SIG-M5 treated with dmso at 0.1 percent for 504 hours (cell line): Measurements from ENCODE around the gene RRBP1.
"Not testable (repeated sequence)": the region's sequence is repeated elsewhere in the genome, so short reads cannot be mapped to it uniquely, and the experiment has no call there.

Experiments used
- DNase-seq: peaks from one replicate; lab custom pipeline; 2025; ENCODE audit not compliant: unreplicated experiment; lab: John Stamatoyannopoulos, UW

The RRBP1 gene

DNA sequence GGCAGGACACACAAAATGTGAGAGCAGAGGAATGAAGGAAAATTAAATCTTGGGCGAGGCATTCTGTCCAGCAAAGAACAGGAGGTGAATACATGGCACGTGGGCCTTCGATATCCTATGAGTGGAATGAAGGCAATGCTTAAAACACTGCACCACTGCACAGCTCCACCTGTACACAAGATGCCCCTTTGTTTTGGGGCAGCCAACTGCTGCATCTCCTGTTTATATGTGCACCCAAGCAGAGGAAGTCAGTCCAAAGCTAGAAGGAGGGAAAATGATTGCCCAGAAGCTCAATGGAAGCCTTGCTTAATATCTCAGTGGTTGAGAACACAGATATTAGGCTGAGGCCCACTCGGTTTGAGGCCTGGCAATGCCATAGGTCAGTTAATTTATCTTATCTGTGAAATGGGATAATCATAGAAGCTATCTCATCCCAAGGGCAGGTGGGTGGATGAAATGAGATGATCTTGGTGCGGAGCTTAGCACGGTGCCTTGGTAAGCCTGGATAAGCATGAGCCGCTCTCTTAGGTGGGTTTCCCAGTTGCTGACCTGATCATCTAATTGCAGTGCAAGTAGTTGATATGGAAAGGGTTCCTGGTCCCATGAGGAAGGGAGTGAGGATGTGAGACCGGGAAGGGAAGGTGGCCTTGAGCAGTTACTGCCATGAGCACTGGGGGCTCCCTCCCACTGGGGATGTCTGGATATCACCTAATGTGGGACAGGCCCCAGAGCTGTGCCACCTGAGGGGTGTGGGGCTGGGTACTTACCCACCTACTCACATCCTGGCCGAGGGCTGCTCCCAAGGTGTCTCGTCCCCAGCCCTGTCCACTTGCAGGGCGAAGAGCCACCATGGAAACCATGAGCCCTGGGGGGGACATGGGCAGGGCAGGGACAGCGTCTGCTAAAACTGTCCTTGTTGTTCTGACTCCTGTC is 27.6 kb upstream of the RRBP1 start:
- DNase-seq = no peak

DNA sequence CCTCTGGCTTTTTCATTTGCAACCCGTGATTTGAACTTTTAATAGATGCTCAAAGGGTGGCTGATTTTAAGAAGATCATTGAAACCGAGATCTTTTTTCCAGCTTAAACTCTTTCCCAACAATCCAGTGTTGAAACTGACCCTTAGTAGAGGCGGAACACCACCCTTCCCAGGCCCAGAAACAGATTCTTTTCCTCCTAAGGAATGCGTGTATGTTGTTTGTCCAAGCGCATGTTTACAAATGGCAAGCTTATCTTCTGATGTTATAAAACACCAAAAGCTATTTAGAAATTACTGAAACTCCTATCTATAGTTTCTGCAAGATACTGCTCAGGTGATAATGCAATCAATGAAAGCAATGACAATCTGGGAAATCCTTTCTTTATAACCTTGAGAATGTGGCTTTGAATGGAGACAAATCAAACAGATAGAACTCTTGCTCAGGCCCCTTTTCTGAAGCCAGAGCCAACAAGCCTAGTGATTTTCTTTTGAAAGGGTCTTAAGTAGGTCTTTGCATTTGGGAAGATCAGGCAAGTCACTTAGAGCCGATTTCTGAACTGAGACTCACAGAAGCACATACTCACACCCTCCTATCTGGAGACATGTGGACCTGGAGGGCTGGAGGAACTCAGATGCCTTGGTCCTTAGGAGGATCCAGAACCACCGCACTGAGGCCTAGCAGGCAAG is 26.8 kb upstream of the RRBP1 start:
- no peak for DNase-seq

DNA sequence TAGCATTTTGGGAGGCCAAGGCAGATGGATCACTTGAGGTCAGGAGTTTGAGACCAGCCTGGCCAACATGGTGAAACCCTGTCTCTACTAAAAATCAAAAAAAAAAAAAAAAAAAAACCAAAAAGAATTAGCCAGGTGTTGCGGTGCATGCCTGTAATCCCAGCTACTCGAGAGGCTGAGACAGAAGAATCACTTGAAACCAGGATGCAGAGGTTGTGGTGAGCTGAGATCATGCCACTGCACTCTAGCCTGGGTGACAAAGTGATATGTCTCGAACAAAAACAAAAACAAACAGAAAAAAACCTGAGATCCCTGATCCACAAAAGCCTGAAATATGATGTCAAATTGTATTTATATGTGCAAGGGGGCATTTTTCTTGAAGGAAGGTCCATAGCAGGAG is 25.9 kb upstream of the RRBP1 start:
- not testable (repeated sequence) for DNase-seq

DNA sequence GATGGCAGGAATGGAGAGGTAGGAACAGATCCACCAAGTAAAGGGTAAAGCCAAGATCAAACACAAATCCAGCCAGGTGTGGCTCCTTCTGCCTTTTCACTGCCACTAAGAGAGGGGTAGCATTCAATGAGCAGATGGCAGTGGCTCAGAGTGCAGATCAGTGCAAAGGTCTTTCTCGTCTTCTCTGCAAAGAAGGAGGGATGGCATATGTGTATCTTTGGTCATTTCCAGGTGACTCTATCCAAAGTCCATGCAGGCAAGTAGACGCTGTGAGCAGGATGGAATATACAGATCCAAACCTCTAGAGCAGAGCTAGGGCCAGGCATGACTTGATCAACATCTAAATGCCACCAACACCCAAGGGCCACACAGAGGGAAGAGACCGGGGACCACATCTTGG is 24.6 kb upstream of the RRBP1 start:
- DNase-seq = no peak

DNA sequence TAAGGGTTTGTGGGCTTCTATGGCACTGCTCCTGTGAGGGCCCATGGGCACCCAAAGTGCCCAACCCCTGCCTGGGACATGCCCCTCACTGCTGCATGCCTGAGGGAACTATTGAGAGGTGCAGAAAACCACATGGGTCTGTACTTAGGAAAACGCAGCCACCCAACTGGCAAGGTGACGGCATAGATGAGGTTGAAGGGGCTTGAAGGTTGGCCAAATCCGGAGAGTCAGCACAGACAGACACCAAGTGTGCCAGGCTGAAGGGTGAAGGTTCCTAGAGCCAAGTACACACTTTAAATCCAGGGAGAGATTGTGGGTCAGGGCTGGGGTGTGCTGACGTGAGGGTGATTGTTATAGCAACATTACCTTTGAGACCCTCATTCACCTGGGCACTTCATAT is 23.9 kb upstream of the RRBP1 start:
- no peak for DNase-seq

DNA sequence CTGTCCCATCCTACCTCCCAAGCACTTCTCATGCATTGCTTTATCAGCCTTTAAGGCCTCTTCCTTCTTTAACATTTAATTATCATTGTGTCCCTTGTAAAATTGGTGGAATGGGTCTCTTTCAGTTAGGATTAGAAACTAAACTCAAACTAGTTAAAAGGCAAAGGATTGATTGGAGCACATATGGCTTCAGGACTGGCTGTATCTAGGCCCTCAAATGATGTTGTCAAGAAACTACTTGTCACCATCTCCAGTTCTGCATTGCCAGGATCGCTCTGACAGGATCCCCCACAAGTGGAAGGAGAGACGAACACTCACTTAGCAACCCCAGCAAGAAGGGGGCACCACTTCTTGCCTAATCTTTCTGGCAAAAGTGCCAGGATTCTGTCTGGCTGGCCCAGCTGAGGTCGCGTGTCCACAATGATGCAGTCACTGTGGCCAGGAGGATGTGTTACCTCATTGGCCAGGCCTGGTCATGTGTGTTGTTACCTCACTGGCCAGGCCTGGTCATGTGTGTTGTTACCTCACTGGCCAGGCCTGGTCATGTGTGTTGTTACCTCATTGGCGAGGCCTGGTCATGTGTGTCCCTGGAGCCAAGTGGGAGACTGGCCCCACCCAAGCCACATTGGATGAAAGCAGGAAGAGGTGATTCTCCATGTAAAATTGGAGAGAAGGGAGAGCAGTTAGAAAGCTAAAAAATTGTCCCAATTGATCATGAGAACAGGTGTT is 22.7 kb upstream of the RRBP1 start:
- DNase-seq = no peak

DNA sequence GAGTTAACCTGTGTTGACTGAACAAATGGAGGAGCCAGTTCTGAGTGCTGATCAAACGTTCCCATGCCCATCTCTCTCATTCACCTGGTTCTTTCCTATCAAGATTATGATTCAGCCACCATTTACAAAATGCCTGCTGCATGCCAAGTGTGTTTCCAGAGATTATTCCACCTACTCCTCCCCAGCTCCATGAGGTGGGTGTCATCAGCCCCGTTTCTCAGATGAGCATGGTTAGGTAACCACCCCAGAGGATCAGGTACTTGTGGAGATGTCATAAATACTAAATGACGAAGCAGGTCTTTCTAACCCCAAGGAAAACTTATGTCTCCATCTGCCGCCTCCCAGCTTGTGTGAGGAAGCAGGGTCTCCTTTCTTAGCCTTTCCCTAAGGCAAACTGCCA is 19.8 kb upstream of the RRBP1 start:
- no peak for DNase-seq

DNA sequence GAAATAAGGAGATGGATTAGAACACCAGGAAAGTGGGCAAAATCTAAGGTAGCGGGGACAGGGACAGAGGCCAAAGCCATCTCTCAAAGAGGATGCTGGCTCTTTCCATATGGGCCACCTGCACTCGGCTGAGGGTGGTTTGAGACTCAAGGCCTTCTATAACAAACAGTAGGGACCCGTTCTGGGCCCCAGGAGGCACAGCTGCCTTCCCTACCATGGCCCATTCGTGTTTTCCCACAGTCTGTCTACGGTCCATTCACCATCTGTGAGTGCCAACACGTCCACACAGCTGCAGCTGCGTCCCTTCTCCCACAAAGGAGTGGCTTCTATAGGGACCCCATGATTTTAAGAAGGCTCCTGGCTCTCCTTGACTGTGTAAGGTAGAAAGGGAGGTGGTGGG is 18.6 kb upstream of the RRBP1 start:
- no peak for DNase-seq

DNA sequence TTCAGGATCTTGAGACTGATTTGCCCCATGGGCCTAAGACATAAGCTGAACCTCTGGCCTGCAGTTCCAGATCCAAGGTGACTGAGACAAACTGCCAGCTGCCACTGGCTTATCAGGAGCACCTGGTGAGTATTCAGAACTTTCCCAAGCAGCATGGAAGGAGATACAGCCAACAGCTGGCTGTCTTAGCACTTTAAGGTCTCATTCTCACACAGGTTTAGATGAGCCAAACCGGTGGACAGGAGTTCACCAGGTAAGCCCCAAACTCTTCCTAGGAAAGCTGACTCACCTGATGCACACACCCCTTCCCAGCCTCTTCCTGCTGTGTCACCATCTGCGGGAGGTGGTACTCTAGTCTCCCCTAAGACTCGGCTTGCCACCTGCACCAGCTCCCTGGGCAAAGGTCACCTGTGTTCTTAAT is 17.9 kb upstream of the RRBP1 start, which contains the start of gene BANF2:
Gene BANF2, plus strand, starts transcription at position 36 of the 421 bp plus-strand sequence. CDS start 25,060 bp downstream, outside the sequence.
- DNase-seq = no peak

DNA sequence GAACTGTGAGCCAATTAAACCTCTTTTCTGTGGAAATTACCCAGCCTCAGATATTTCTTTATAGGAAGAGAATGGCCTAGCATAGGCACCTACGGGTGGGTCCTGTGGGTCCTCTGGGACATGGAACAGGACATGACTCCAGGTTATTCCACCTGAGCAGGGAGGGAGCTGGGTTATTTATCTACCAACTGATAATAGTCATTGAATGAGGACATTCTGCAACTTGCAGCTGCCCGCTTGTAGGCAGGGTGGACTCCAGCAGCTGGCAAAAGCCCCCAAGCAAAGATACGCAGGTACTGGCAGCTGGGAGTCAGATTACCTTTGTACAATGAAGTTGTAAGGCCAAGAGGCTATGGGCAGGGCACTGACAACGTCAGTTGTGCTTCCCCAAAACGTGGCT is 16.3 kb upstream of the RRBP1 start:
- DNase-seq = no peak

DNA sequence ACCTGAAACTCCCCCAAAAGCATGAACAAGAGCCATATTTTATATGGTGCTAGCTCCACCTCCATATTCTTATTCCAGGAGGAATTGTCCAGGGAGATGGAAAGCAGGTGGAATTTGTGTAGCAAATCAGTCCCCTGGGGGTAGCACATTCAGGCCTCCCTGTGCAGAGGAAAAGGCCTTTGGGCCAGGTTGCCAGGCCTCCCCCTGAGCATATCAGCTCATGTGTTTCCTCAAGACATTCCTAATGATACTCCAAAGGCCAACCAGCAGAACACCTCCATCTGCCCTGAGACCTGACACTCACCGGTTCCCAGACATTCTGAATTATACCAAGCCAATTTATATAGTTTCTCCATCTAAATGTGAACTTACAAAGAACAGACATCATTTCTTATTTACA is 15.1 kb upstream of the RRBP1 start:
- no peak for DNase-seq

DNA sequence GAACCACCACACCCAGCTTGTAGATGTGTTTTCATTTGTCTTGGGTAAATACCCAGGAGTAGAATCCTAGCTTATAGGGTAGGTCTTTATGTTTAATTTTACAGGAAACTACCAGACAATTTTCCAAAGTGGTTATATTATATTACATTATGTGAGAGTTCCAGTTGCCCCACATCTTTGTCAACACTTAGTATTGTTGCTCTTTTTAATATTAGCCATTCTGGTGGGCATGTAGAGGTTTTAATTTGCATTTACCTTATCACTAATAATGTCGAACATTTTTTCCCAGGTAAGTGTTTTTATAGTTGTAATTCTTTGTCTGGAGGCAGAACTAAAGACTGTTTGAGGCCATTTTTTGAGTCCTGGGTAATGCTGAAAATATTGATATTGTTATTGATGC is 14.2 kb upstream of the RRBP1 start:
- no peak for DNase-seq

DNA sequence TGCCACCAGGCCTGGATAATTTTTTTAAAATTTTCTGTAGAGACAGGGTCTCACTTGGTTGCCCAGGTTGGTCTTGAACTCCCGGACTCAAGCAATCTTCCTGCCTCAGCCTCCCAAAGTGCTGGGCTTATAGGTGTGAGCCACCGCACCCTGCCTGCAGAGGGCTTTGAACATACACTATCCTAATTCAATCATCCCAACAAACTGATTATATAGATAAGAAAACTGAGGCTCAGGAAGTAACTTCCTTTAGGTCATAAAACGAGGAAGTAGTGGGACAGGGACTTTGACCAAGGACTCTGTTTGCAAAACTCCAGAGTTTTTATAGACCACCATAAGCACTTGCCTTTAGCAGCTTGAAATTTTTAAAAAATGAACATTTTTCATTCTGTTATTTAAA is 12.7 kb upstream of the RRBP1 start:
- DNase-seq = no peak

DNA sequence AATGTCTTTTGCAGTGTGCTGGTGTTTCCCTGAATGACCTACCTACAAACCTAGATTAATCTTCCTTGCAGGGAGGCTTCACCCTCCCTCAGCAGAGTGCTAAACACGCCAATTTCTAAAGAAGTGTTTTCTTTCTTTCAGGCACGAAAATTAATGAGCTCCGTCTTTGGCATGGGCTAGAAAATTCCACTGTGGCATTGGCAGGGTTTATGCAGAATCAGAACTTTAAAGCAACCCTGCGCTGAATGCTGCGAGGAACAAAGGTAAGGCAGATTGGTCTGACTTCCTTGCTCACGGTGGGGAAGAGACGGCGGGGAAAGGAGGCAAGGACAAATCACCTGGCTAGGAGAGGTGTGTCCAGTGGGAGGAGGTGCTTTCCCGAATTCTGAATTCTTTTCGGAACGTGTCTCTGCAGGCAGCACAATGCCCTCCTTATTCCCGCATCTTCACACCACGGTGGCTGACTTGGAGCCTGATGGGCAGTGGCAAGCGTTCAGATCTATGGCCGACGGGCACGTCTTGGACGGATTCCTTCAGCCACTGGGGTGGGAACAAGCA is 11.5 kb upstream of the RRBP1 start:
- DNase-seq = no peak

DNA sequence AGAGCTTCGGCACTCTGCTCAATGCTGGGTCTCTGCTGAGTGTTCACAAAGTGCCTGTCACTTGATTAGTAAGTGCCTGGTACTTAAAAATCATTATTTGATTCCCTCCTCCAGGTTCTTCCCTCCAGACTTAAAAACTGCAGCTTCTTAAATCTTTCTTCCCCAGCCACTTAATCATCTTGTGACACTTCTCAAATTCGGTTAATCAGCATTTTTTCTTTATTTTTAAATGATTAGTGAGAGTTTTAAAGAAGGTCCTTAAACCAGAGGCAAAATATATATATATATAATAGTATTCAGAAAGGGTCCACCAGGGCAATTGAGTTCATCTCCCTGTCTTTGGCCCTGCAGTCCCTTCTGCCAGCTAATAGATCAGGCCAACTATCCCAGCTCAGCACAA is 9.7 kb upstream of the RRBP1 start:
- no peak for DNase-seq

DNA sequence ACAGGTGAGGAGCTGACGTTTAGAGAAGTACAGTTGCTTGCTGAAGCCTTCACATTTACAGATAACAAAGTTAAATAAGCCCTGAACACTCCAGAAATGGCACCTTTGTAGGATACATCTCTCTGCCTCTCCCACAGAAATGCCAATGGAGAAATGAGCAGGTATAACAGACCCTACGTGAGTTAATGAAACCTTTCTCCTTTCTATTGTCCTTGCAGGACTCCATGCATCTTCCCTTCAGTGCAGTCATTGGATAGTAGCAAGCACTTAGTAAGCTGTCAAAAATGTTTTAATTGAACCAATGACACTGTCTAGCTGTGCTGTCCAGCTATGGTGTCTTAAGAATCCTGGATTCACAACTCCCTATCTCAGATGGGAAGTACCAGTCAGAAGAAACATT is 8.1 kb upstream of the RRBP1 start:
- DNase-seq = no peak

DNA sequence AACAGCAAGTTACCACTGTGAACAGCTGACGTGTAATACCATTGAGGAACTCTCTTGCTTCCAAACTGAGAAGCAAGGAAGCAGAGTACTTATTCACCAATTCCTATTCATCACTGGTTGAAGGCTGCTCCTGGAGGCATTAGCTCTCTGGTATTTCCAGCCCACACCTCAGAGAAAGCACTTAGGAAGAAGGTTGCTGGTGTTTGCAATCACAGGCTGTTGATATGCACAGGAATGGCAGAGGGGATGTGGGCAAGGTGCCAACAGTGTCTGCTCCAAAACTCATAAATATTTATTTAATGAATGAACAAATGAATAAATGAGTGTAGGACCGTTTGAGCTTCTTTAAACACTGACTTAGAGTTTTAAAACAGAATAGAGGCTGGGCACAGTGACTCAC is 6.9 kb upstream of the RRBP1 start:
- no peak for DNase-seq

DNA sequence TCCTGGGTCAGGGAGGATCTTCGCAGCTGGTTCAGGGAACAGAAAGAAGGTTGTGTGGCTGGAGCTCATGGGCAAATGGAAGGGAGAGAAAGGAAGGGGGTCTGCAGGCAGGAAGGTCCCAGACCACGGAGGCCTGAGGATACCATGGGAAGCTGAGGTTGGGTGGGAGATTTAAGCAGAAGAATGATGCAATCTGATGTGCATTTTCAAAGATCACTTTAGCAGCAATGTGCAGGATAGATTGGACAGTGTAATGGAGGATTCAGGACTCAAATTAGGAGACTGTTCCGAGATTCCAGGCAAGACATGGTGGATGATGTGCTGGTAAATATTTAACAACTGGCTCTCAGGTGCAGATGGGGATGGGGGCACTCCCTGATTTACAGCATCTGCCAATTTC is 5.8 kb upstream of the RRBP1 start:
- DNase-seq = no peak

DNA sequence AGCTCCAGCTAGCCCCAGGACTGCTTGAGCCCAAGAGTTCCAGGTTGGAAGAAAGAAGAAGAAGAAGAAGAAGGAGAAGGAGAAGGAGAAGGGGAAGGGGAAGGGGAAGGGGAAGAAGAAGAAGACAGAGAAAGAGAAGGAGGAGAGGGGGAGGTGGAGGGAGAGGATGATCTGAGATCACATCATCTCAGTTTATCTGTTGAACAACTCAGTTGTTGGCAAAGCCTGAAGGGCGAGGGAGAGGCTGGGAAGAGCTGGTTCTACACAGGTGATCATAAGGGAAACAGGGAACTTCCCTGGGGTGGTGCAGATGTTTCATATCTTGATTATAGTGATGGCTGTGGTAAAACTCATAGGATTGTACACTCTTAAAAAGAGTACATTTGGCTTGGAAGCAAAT is 3.1 kb upstream of the RRBP1 start:
- no peak for DNase-seq

DNA sequence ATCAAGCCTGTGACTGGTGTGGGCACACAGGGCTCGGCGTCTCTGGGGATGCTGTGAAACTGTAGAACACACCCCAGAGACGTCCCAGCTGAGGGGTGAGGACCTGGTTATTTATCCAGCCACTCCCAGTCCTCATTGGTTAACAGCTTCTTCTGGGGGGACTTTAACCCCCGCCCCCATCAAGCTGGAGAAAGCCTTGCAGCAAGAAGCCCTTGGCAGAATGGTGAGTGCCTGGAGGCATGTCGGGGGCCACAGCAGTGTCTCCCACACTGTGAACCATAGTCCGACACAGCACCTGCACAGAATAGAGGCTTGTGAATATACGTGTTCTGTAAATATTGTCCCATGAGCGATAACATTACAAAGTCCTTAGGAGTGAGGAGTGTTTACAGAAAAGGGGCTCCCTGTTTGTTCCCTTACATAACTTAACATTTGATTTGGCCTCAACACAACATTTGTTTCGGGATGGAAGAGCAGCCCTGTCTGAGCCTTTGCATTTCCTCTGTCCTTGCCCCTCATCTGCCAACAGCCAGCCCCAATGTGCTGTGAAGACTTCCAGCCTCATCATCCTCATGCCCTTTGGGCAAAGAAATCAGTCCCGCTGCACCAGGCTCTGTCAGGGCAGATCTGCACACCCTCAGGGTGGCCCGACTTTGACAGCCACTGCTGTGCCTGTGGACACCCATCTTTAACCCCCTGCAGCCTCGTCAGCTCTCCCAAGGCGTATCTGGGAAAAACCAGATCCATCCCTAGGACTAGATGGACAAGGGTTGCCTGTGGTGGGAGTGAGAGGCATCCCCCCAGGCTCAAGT is 2.2 kb upstream of the RRBP1 start:
- DNase-seq = no peak
